ENCODE measurements around the gene ZDHHC11.
"Not testable (repeated sequence)": the region's sequence is repeated elsewhere in the genome, so short reads cannot be mapped to it uniquely, and the experiment has no call there.

Gene ZDHHC11

DNA sequence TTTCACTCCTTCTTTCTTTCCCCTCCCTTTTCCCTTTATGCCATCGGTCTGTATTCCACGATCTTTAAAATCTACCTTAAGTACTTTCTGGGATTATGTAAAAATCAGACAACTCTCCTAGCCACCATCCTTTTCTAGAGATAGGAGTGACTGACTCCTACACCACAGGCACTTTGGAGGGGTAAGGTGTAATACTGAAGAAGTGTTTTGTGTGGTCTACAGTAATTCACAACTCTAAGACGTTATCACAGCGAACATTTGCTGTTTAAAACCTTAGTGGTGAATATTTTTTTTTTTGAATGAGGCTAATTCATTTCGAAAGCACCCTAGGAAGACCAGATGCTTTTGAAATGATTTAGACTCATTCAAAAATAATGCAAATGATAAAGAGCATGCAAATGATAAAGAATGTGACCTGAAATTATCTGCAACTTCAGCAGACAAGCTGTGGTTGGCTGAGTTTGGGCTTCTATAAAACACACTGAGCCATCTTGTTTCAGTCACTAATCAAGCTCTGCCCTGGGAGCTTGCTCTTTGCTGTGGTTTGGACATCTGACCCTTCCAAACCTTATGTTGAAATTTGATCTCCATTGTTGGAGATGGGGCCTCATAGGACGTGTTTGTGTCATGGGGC, 52.2 kb downstream of the ZDHHC11 start:
- DNase-seq, result not testable (repeated sequence)

DNA sequence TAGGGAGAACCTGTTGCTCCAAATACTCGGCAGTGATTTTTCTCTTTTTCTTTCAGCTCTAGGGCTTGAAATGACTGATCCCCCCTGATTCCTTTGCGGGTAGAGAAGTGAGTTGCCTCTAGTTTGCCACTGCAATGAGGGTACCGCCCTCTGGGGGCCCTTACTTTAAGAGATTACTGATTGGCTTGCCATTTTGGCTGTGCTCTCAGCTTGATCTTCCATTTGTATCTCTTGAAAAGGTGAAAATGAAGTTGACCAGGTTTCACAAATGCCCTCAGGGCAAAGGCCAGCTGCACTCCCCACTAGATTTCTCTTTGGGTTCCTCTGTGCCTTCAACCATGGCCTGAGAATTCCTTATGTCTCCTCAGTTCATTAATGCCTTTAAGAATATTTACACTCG, 52.8 kb downstream of the ZDHHC11 start:
- not testable (repeated sequence) for DNase-seq

DNA sequence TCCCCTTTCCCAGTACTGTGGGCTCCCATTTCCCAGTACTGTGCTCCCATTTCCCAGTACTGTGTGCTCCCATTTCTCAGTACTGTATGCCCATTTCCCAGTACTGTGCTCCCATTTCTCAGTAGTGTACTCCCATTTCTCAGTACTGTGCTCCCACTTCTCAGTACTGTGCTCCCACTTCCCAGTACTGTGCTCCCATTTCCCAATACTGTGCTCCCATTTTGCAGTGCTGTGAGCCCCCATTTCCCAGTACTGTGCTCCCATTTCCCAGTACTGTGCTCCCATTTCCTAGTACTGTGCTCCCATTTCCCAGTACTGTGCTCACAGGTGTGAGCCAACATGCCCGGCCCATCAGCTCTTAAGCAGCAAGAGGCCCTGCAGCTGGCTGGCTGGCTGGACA, 54.9 kb downstream of the ZDHHC11 start:
- DNase-seq, result not testable (repeated sequence)

DNA sequence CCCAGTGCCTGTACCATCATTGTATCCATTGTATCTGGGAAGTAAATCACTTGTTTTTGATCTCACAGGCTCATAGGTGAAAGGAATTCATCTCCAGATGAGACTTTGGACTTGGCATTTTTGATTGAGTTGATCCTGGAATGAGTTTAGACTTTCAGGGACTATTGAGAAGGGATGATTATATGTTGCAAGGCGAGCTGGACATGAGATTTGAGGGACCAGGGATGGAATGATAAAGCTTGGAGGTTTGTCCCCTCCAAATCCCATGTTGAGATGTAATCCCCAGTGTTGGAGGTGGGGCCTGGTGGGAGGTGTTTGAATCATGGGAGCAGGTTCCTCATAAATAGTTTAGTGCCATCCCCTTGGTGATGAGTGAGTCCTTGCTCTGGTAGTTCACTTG, 55.8 kb downstream of the ZDHHC11 start:
- not testable (repeated sequence) for DNase-seq

DNA sequence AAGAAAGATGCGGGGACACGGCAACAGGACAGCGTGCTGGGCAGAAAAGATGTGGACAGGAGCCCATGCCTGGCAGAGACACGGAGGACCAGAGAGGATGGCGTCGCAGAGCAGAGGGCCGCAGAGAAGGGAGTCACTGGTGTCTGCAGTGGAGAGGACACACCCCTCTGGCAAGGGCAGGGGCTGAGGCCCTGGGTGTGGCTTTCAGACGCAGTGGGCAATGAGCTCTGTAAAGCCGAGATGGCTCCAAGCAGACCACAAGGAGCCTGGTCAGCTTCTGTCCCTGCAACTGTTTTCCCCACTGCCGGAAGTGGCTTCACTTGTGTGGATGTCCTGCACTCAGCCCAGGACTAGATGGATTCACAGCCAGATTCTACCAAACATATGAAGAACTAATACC, 62.1 kb downstream of the ZDHHC11 start:
- DNase-seq, result not testable (repeated sequence)

DNA sequence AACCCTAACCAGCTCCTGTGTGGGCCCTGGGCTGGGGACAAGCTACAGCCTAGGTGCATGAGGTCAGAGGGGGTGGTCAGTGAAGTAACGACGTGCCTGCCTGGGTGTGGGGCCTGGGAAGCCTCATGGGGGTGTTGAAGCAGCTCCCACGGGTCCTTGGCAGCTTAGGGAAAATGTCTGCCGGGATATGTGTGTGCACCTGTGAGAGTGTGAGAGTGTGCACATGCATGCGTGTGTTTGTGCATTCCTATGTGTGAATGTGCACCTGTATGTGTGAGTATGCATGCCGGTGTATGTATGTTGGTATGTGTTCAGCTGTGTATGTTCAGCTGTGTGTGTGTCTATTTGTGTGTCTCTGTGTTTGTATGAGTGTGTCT, 62.9 kb downstream of the ZDHHC11 start:
- DNase-seq, result not testable (repeated sequence)

DNA sequence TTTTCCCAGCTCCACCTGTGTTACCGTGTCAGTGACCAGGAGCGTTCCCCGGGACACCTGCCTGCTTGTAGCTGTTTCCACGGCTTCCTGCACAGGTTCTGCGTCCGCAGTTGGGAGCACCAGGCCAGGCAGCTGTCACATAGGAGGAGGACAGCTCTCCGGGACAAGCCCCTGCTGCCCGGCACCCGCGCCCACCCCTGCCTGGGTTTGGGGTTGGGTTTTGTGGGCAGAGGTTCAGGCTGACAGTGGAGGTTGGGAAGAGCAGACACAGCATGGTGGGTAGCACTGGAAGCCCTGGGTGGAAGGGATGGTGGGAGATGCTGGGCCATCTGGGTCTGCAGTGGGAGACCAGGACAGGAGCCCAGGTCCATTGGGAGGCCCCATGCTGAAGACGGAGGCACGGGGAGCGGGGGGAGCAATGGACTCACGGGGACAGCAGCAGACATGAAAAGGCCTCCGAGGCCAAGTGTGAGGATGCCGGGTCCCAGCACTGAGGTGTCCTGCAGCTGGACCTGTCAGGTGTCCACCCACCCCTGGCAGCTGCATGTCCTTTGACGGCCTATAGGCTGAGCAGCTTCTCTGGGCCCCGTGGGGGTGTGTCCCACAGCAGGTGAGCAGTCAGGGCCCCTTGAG, 63.4 kb downstream of the ZDHHC11 start:
- not testable (repeated sequence) for DNase-seq

DNA sequence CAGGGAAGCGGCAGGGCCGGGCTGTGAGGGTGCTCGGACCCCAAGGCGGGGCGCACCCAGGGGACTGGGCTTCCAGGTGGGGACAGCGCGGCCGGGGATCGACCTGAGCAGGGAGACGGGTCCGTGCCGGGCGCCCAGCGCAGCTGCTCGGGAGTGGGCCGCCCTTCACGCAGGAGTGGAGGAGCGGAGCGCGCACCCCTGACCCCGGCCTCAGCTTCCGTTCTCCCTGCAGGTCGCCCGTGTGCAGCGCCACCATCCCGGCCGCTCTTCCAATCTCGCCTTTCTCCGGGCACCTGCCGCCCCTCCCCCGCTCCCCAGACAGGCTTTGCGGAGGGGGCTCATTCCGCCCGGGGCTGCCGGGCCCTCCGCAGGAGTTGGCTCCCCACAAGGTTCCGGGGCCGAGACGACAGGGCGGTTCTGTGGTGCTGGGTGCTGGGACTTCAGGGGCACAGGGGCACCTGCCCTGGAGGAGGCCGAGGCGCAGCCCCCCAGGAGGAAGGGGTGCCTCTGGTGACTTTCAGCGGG, 65.5 kb downstream of the ZDHHC11 start:
- peak; percentile 20 to 55 for DNase-seq

DNA sequence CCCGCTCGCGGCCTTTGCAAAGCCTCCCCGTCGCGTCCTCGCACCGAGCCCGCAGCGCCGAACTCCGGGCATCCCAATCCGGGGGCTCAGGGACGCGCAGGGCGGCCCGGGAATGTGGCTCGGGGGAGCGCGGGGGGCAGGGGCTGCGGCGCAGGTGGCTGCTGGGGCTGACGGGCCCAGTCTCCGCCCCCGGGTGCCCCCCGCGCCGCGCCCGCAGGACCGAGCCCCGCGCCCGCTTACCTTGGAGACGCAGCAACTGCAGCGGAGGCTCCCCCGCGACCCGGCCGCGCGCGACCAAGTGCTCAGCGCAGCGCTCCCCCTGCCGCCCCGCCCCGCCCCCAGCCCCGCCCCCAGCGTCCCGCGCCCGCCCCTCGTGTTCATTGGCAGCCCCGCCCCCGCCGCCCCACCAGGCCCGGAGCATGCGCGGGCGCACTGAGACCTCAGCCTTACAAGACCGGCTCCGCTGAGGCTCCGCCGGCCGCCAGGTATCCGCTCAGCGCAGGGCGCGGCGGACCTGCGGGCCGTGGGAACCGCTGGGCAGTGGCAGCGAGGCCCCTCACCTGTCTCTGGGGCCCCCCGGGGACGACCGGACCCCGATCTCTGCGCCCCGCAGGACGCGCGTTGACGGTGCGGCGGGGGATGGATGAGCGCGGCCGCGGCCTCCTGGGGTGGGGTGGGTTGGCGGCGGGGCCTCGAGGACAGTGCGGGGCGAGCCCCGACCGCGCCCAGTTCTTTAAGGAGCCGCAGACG, 66.2 kb downstream of the ZDHHC11 start, which contains the start of gene ZDHHC11B:
ZDHHC11B (minus strand) TSS at position 302 of the 750 bp plus-strand sequence. CDS start 17,810 bp downstream, outside the sequence.
- DNase-seq, result peak; percentile 91 to 94

DNA sequence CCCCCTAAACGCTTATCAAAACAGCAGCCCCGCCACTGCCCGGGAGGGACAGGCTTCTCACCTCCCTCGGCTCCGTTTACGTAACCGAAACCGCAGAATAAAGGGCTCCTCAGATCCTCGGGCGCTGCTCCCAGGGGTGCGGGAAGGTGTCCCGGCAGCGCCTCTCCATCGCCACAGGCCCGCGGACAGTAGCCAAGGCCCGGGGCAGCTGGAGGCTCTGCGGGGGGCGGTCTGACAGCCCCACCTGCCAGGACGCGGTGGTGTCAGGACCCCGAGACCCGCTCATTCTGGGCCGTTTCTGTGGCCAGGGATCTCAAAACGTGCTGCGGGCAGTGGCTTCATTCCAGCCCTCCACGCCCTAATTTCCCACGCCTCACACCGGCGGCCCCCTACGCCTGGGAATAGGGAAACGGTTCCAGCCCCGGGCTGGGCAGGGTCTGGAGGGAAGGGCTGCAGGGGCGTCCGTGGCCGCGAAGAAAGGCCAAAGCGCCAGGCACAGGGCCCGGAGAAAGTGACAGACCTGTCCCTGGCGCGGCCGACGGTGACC, 66.8 kb downstream of the ZDHHC11 start:
- DNase-seq, result peak; percentile 38 to 58

DNA sequence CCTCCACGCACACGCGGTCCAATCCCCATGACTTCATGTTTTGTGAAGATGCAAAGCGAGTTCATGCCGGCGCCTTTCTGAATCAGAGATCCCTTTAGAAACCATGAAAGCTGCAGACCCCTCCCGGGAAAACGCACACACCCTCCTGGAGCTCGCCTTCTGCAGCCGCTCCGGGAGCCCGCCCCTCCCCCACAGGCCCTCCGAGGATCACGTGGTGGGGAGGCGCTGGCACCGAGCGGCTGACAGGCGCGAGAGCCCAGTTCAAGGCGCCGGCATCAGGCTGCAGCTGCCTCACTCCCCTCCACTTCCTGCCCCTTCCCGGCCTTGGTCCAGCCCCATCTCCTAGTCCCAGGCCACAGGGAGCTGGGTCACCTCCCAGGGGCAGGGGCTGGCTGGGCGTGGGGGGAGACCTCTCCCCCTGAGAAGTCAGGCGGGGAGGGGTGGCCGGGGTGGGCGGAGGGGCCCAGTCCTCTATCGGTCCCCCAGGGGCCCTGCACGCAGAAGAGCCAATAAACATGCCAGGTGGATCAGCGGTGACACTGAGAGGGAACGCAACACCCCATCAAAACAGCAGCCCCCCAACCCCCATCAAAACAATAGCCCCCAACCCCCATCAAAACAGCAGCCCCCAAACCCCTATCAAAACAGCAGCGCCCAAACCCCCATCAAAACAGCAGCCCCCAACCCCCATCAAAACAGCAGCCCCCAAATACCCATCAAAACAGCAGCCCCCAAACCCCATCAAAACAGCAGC, 67.6 kb downstream of the ZDHHC11 start:
- DNase-seq, result not testable (repeated sequence)

DNA sequence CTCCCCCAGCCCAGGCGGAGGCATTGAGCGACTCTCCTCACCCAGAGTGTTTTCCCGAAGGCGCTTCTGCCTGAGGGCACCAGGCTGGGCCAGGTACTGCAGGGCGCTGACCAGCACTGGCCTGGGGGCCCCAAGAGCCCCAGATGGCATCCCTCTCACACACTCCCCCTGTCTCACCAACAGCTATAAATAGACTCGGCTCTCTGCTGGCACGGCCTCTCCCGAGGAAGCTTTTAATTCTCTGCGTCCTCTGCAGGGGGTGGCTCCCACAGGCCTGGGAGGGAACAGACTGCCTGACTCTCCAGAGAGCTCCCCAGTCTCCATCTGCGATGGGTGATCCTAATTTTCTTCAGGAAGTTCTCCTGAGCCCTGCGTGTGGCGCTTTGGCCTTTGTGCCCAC, 68.4 kb downstream of the ZDHHC11 start:
- not testable (repeated sequence) for DNase-seq

DNA sequence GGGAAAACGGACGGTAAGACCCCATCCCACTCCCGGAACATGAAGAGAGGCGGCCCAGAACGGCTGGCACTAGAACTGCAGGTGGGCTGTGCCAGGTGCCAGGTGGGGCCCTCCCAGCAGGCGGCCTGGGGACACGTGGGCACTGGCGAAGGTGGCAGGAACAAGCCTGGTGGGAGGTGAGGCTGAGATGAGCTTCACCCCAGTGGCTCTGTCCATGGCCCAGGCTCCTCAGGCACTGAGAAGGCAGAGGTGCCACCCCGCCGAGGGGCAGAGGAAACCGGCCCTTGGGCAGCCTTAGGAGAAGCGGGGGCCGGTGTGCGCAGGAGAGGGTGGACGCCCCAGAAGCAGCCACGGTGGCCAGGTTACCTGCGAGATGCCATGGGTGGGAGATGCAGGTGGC, 70.2 kb downstream of the ZDHHC11 start:
- DNase-seq, result not testable (repeated sequence)

DNA sequence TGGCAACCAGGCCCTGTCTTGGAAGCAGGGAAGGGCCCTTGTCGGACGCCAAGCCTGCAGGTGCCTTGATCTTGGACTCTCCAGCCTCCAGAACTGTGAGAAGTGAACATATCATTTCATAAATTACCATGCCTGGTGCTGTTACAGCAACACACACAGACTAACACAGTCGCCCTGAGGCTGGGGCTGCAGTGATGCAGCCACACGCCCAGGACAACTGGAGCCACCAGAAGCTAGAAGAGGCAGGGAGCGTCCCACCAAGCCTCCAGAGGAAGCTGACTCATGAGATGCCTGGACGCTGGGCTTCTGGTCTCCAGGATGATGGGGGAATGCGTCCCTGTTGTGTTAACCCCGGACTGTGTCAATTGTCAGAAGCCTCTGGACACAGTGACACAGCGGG, 71.8 kb downstream of the ZDHHC11 start:
- DNase-seq, result not testable (repeated sequence)

DNA sequence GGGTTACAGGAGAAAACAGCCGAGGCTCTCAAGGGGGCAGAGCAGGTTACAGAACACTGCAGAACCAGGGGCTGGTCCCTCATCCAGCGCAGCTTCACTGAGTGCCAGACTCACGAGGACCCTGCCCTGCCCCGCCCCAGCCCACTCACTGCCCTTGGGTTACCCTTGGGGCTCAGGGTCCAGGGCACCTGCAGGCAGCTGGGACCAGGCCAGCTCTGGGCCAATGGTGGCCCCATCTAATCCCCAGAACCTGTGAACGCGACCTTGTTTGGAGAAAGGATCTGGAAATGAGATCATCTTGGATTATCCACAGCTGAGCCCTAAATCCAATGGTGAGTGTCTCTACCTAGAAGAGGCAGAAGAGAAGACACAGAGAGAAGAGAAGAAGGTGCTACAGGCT, 72.4 kb downstream of the ZDHHC11 start:
- not testable (repeated sequence) for DNase-seq

DNA sequence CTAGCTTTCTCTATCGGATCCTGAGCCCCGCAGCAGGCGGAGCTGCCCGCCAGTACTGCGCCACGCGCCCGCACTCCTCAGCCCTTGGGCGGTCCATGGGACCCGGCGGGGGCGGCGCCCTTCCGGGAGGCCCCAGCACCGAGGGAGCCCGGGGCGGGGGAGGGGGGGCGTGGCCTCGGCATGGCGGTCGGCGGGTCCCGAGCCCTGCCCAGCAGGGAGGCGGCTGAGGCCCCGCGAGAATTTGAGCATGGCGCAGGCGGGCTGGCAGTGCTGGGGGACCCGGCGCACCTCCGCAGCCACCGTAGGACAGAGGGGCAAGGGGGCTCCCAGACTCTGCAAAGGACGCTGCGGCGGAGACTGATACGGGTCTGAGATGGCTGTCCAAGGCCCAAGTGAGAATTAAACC, 73.0 kb downstream of the ZDHHC11 start:
- no peak for DNase-seq

DNA sequence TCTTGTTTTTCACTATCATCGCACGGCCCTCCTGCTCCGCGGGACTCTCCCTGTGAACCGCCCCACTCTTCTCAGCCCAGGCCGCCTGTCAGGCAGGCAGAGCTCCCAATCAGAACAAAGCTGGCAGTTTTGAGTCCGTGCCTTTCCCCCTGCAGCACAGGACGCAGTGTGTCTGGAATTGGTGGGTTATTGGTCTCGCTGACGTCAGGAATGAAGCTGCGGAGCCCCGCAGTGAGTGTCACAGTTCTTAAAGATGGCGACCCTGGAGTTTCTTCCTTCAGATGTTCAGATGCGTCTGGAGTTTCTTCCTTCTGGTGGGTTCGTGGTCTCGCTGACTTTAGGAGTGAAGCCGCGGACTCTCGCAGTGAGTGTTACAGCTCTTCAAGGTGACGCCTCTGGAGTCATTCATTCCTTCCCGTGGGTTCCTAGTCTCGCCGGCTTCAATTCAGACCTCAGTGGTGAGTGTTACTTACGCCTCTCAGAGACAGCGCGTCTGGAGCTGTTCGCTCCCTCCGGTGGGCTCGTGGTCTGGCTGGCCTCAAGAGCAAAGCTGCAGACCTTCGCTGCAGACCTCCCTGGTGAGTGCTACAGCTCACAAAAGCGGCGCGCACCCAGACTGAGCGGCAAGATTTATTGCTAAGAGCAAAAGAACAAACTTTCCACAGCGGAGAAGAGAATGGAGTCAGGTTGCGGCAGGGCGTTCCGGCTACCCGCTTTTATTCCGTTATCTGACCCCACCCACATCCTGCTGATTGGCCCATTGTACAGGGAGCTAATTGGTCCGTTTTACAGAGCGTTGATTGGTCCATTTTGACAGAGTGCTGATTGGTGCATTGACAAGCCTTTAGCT, 73.7 kb downstream of the ZDHHC11 start:
- no peak for DNase-seq

DNA sequence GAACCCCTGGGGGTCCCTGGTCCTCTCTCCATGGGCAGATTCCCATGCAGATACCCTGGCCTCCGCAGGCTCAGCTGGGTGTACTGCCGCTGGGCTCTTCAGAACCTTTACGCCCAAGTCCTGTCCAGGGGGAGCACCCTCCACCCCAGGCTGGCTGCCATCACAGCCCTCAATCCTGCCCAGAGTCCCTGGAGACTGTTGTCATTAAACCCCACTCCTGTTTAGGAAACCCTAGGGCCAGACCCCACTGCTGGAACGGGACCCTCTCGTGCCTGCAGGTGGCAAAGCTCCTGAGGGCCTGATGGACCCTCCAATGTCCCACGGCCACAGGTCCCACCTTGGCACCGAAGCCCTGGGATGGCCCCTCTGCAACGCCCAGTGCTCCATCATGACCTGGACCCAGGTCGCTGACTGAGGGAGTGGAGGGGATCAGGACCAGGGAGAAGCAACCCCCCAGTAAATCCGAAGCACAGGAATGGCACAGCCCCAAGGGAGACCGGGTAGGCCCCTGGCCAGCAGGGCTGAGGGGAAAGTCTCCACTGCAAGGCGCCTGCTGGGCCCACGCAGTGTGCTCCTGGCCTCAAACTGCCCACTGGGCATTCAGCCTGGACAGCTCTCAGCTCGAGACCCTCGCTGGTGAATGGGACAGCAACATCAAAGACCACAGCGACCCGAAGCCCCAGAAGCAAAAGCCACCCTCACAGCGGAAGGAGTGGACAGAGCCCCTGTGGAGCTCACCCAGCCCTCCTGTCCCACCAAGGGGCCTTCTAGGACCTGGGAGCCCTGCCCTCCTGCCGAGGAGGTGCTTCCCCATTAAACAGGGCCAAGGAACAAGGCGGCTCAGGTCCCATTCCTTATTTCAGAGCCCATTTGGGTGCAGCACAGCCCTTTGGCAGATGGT, 74.6 kb downstream of the ZDHHC11 start:
- no peak for DNase-seq

DNA sequence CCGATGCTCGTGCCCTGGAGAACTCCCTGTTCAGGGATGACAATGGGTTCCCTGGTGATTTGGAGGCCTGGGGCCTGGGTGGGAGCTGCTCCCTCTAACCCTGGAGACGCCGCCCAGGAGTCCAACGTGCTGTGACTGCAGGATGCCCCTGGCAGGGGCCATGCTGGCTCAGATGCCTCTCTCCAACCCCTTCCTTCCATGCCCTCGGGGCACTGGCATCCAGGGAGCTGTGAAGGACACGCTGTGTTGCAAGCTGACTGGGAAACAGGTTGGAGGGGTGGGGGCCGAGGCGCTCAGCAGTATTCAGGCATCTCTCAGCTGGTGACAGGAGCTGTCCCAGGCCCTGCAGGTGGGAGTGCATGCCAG, 75.2 kb downstream of the ZDHHC11 start:
- not testable (repeated sequence) for DNase-seq

DNA sequence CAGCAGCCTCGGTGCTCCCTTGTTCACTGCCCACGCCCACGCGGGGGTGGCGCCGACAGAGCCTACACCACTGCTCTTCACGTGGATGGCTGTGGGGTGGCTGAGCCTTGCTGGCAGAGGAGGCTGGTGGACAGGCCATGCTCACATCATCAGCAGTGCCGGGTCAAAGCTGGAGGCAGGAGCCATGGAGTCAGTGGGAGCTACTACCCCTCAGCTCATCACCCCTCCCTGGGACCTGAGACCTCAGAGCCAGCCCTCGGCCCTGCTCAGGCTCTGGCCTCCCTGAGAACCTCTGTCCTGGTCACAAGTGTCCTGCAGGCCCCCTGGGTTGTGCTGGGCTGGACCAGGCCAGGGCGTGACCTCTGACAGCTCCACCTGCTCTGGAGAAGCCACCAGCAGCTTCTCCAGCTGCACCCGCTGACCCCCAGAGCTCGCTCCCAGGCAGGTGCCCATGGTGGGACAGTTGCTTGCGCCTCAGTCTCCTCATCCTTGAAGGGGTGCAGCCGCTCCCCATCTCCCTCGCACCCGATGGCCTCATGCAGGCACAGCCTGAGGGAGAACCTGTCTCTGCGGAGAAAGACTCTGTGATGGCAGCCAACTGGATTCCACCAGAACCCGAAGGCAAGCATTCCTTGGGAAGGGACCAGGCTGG, 75.8 kb downstream of the ZDHHC11 start:
- DNase-seq, result not testable (repeated sequence)

All from NCI-H2081 (cell line).